Body of pancreas (tissue), 4 donors: ENCODE measurements around the gene ACTR1B. TPM values are rescaled to one million over a fixed set of nuclear protein-coding genes. Genes with fewer than 3 reads are reported as not detected.

Experiments
- ATAC-seq: fragments of 150-250 bp; one replicate; pipeline ENCODE4 v1.9.1; 2016
- DNase-seq, 4 donors: peaks; one replicate each; pipeline ENCODE4 v3.0.0-alpha.2; 2019
- H3K27ac ChIP-seq, 4 donors: fragments of 200-600 bp; sonication (generic); 1 replicate in 3 of 4; 2 replicates in 1 of 4; pipeline versions ENCODE4 v1.5.1 to v1.6.1; 2016 to 2019; ENCODE audit warnings: mild to moderate bottlenecking in 1 of 4, mixed read lengths in 1 of 4, moderate library complexity in 1 of 4
- H3K27me3 ChIP-seq, 2 donors: fragments of 200-600 bp; sonication (generic); one replicate each; pipeline ENCODE4 v1.6.0; 2016; ENCODE audit warnings: mild to moderate bottlenecking in 1 of 2
- H3K36me3 ChIP-seq, 2 donors: fragments of 200-600 bp; sonication (generic); replicated peaks in 1 of 2; 2 replicates each; pipeline ENCODE4 v1.5.1; 2016; ENCODE audit warnings: low read depth in 2 of 2; ENCODE audit not compliant: insufficient read depth in 1 of 2
- H3K4me1 ChIP-seq: fragments of 200-600 bp; sonication (generic); one replicate; pipeline ENCODE4 v1.6.0; 2016
- H3K4me3 ChIP-seq, 2 donors: fragments of 200-600 bp; sonication (generic); 1 replicate in 1 of 2; 2 replicates in 1 of 2; pipeline ENCODE4 v1.5.1; 2016 to 2019
- H3K9me3 ChIP-seq, 3 donors: fragments of 200-600 bp; sonication (generic); 1 replicate in 2 of 3; 2 replicates in 1 of 3; pipeline ENCODE4 v1.5.1; 2016
- POLR2A ChIP-seq, 3 donors: fragments of 450-650 bp; IDR thresholded peaks; one replicate each; pipeline ENCODE4 v1.6.1; 2016; ENCODE audit warnings: antibody characterized with exemption in 3 of 3, mild to moderate bottlenecking in 2 of 3
- WGBS, 2 donors: methylation state at CpG; one replicate each; pipeline ENCODE4 v1.1.5; 2017; 5-methylcytosine and 5-hydroxymethylcytosine counted together
- intact Hi-C: fragments of 100-400 bp; cut with DNase I; formaldehyde crosslinking; loops from one replicate; pipeline ENCODE4 v1.15.1; 2023
- total RNA-seq, 2 donors: library from RNA; depleted of rRNA; stranded (reverse); fragments of >200 nt; gene quantifications; one replicate each; pipeline ENCODE4 v1.1.0, GENCODE V29; 2016
- TF ChIP-seq, protein P1 (sequence below), 7 experiments: fragments of 450-650 bp in 4 of 7; fragments of 200-600 bp in 3 of 7; sonication (generic) in 3 of 7; IDR thresholded peaks; one replicate each; pipeline ENCODE4 v1.5.1; 2016 to 2019; ENCODE audit warnings: antibody characterized with exemption in 7 of 7

The ACTR1B gene
- total RNA-seq, 2 donors from 2014 or later = 57.6 to 74.2 TPM

DNA sequence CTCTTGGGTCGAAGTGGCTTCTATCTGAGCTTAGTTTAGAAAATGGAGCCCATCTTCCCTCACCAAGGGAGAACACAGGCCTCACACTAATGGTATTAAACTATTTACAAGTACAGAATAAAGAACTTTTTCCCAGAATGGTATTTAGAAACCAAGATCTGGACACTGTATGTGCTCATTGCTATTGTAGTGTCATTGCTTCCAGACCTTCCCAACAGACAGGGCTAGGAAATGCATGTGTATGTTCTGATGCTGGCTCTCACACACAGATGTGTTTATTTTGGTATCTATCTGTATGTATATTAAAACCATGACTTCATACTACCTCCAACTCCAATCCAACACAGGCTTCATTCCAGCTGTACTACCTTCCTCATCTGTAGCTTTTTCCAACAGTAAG, 10.0 kb downstream of the ACTR1B start:
- Histone ChIP-seq H3K9me3 (no peaks in the 10 kb centered on the region), H3K27ac (no peak overlapping the region), H3K4me3 (no peak overlapping the region), H3K4me1 (no peaks in the 10 kb centered on the region), H3K36me3 (peaks cover 9 to 15% of the 10 kb centered on the region in 2 donors), H3K27me3 (no peaks in the 10 kb centered on the region)
- 89 to 94% methylated on average over 1 of the region's 1 CpG for WGBS, 2 donors
- DNase-seq (no peak), ATAC-seq (no peak)
- TF ChIP-seq, protein P1, sequence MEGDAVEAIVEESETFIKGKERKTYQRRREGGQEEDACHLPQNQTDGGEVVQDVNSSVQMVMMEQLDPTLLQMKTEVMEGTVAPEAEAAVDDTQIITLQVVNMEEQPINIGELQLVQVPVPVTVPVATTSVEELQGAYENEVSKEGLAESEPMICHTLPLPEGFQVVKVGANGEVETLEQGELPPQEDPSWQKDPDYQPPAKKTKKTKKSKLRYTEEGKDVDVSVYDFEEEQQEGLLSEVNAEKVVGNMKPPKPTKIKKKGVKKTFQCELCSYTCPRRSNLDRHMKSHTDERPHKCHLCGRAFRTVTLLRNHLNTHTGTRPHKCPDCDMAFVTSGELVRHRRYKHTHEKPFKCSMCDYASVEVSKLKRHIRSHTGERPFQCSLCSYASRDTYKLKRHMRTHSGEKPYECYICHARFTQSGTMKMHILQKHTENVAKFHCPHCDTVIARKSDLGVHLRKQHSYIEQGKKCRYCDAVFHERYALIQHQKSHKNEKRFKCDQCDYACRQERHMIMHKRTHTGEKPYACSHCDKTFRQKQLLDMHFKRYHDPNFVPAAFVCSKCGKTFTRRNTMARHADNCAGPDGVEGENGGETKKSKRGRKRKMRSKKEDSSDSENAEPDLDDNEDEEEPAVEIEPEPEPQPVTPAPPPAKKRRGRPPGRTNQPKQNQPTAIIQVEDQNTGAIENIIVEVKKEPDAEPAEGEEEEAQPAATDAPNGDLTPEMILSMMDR (IDR thresholded peaks at IDR 0.05) = no peak
- TF ChIP-seq POLR2A (IDR thresholded peaks at IDR 0.05) = no peak
- intact Hi-C loops = no loop called here

DNA sequence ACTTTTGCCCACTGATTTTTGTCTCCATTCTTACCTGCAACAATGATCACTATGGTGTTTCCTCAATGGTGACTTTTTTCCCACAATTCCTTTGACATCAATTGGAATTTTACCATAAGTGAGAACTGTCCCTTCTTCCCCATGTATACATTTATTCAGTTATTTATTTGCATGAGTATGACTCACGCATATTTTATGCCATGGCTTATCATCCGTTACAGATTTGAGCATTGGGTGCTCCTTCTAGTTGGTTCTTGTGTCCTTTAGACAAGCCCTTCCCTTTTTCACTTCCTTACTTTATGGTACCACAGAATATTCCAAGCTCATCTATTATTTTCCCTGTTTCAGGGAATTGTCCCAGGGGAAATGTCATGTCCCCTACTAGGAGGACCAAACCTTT, 10.4 kb downstream of the ACTR1B start:
- Histone ChIP-seq H3K4me3 (no peak overlapping the region), H3K36me3 (peaks cover 10 to 11% of the 10 kb centered on the region in 2 donors), H3K9me3 (no peaks in the 10 kb centered on the region), H3K27ac (no peak overlapping the region), H3K4me1 (no peaks in the 10 kb centered on the region), H3K27me3 (no peaks in the 10 kb centered on the region)
- WGBS, 2 donors = 70 to 73% methylated on average over 2 of the region's 2 CpGs
- TF ChIP-seq, protein P1 (IDR thresholded peaks at IDR 0.05) = no peak
- TF ChIP-seq POLR2A (IDR thresholded peaks at IDR 0.05) = no peak
- DNase-seq (no peak), ATAC-seq (no peak)
- intact Hi-C loops = no loop called here

DNA sequence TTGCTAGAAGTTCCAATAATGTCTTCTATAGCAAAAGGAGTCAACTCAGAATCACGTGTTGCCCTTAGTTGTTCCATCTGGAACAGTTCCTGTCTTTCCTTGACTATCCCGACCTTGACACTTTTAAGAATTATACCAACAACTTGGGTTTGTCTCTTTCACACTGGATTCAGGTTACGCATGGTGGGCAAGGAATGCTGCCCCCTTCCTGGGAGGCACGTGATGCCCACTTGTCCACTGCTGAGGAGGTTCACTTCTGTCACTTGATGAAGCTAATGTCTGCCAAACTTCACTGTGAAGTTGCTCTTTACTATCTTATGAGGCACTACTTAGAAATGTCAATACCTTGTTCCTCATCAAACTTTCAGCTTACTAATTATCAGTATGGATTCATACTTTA, 12.7 kb downstream of the ACTR1B start:
- Histone ChIP-seq H3K36me3 (peaks cover 4 to 13% of the 10 kb centered on the region in 2 donors), H3K27me3 (no peaks in the 10 kb centered on the region), H3K4me1 (peaks cover 16% of the 10 kb centered on the region), H3K9me3 (no peaks in the 10 kb centered on the region), H3K4me3 (no peak overlapping the region), H3K27ac (no peak overlapping the region)
- WGBS, 2 donors = 74 to 77% methylated on average over 4 of the region's 4 CpGs
- intact Hi-C loops = no loop called here
- ATAC-seq (no peak), DNase-seq (no peak)
- no peak for TF ChIP-seq POLR2A (IDR thresholded peaks at IDR 0.05)
- TF ChIP-seq, protein P1 (IDR thresholded peaks at IDR 0.05) = no peak

DNA sequence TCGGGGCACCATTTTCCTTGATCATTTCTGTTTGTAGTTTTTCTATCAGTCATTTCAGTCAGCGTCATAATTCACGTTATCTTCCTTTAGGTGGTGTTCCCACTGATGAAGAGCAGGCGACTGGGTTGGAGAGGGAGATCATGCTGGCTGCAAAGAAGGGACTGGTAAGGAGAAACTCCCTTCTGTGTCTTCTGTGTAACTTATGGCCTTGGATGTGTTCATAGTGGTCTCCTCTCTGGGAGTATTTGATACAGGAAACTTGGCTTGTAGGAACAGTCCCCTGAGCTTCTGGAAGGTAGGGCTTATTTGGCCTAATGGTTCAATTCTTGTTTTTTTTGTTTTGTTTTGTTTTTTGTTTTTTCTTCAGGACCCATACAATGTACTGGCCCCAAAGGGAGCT, 16.9 kb downstream of the ACTR1B start:
- DNase-seq = no peak
- TF ChIP-seq POLR2A (IDR thresholded peaks at IDR 0.05) = no peak
- TF ChIP-seq, protein P1 (IDR thresholded peaks at IDR 0.05) = no peak
- ATAC-seq = no peak
- H3K36me3 ChIP-seq = peaks cover 4 to 13% of the 10 kb centered on the region in 2 donors
- H3K27me3 ChIP-seq = no peaks in the 10 kb centered on the region
- H3K9me3 ChIP-seq = no peaks in the 10 kb centered on the region
- 71 to 84% methylated on average over 4 of the region's 4 CpGs for WGBS, 2 donors
- intact Hi-C loops = no loop called here
- H3K4me1 ChIP-seq = peaks cover 23% of the 10 kb centered on the region
- peak overlapping the region in 2 of 4 donors; percentile 92 to 95 for H3K27ac ChIP-seq
- peak overlapping the region in 1 of 2 donors; percentile 79 for H3K4me3 ChIP-seq
